Keratinocyte (primary cell): Measurements from ENCODE around the gene ABCB9. TPM values are rescaled to one million over a fixed set of nuclear protein-coding genes. Genes with fewer than 3 reads are reported as not detected.

Experiments used
- DNase-seq: peaks from one replicate; pipeline ENCODE4 v3.0.0-alpha.2; 2011; ENCODE audit warnings: low read depth, missing footprints, low spot score
- FAIRE-seq: peaks from 2 replicates; lab custom pipeline; 2011; peaks lifted over from hg19 to GRCh38; lab: Jason Lieb, UNC
- H2AFZ ChIP-seq: 2 replicates; pipeline ENCODE4 v1.6.0; 2012; ENCODE audit warnings: low read length, control low read depth, inconsistent platforms; ENCODE audit not compliant: control insufficient read depth
- H3K27ac ChIP-seq: 2 replicates; pipeline ENCODE4 v1.5.1; 2011; ENCODE audit warnings: low read length; ENCODE audit not compliant: control insufficient read depth, insufficient read depth
- H3K27me3 ChIP-seq: 3 replicates; pipeline ENCODE4 v1.6.0; 2011; ENCODE audit warnings: low read length; ENCODE audit not compliant: control insufficient read depth, insufficient read depth; ENCODE audit errors: extremely low read depth
- H3K36me3 ChIP-seq, 2 experiments: 2 replicates in 1 of 2; 3 replicates in 1 of 2; pipeline ENCODE4 v1.5.1; 2011; ENCODE audit warnings: low read length in 2 of 2, mild to moderate bottlenecking in 1 of 2; ENCODE audit not compliant: control insufficient read depth in 2 of 2, insufficient read depth in 2 of 2; ENCODE audit errors: extremely low read depth in 1 of 2
- H3K4me1 ChIP-seq: 3 replicates; pipeline ENCODE4 v1.5.1; 2011; ENCODE audit warnings: low read length; ENCODE audit not compliant: control insufficient read depth, insufficient read depth; ENCODE audit errors: extremely low read depth
- H3K4me2 ChIP-seq: 3 replicates; pipeline ENCODE4 v1.6.0; 2011; ENCODE audit warnings: low read depth, low read length; ENCODE audit not compliant: control insufficient read depth, insufficient read depth; ENCODE audit errors: extremely low read depth
- H3K4me3 ChIP-seq, 3 experiments: fragments of 200-600 bp in 1 of 3; sonication (generic) in 1 of 3; 2 replicates in 2 of 3; 3 replicates in 1 of 3; pipeline ENCODE4 v1.5.1; 2011 to 2016; ENCODE audit warnings: low read length in 3 of 3, mild to moderate bottlenecking in 3 of 3, control low read depth in 2 of 3, inconsistent platforms in 1 of 3, low read depth in 1 of 3, mixed read lengths in 1 of 3, mixed run types in 1 of 3, moderate library complexity in 1 of 3; ENCODE audit not compliant: control insufficient read depth in 2 of 3, insufficient read depth in 2 of 3; ENCODE audit errors: extremely low read depth in 1 of 3
- H3K79me2 ChIP-seq: 2 replicates; pipeline ENCODE4 v1.6.0; 2012; ENCODE audit warnings: low read length; ENCODE audit not compliant: control insufficient read depth, insufficient read depth
- H3K9ac ChIP-seq: 3 replicates; pipeline ENCODE4 v1.6.0; 2011; ENCODE audit warnings: low read length; ENCODE audit not compliant: control insufficient read depth, insufficient read depth; ENCODE audit errors: extremely low read depth
- H3K9me1 ChIP-seq: 3 replicates; pipeline ENCODE4 v1.6.0; 2011; ENCODE audit warnings: low read length; ENCODE audit not compliant: control insufficient read depth, insufficient read depth; ENCODE audit errors: extremely low read depth
- H3K9me3 ChIP-seq: 2 replicates; pipeline ENCODE4 v1.5.1; 2012; ENCODE audit warnings: low read depth, low read length; ENCODE audit not compliant: control insufficient read depth
- H4K20me1 ChIP-seq: 3 replicates; pipeline ENCODE4 v1.6.0; 2011; ENCODE audit warnings: low read length; ENCODE audit not compliant: control insufficient read depth, insufficient read depth; ENCODE audit errors: extremely low read depth
- EZH2 ChIP-seq: IDR thresholded peaks from one replicate; pipeline ENCODE4 v1.6.1; 2012; ENCODE audit warnings: inconsistent platforms, mild to moderate bottlenecking, low read length, moderate library complexity
- dilution Hi-C: fragments of 300-500 bp; cut with MboI; formaldehyde crosslinking; loops from one replicate; pipeline ENCODE4 v1.7.0; 2020; ENCODE audit warnings: low sequenced_read_pairs; ENCODE audit not compliant: extremely low pct_ligation_motif_present
- polyA plus RNA-seq, 5 experiments: library from polyadenylated mRNA; depleted of rRNA in 3 of 5; stranded (reverse) in 3 of 5; stranded (forward) in 1 of 5; unstranded in 1 of 5; fragments of >200 nt; gene quantifications; 1 replicate in 1 of 5; 2 replicates in 3 of 5; 3 replicates in 1 of 5; pipeline versions ENCODE4 v1.2.1 to v1.2.3, GENCODE V29; 2011 to 2012; ENCODE audit warnings: missing spikeins in 2 of 5, low read depth in 1 of 5, low replicate concordance in 1 of 5
- TF ChIP-seq, protein P1 (sequence below), 3 experiments: IDR thresholded peaks in 1 of 3; conservative IDR thresholded peaks in 1 of 3; optimal IDR thresholded peaks in 1 of 3; 2 replicates in 2 of 3; 3 replicates in 1 of 3; pipeline versions ENCODE3 to v1.5.1; 2011; ENCODE audit warnings: low read length in 3 of 3, mild to moderate bottlenecking in 3 of 3, moderate library complexity in 2 of 3, control low read depth in 1 of 3, inconsistent platforms in 1 of 3; ENCODE audit not compliant: insufficient read depth in 2 of 3; ENCODE audit errors: extremely low read depth in 1 of 3

ABCB9 gene
- polyA plus RNA-seq, 1 donor (not counting 4 experiments of a cell fraction or from before 2014, with no cell fraction given): 4.0 TPM

DNA sequence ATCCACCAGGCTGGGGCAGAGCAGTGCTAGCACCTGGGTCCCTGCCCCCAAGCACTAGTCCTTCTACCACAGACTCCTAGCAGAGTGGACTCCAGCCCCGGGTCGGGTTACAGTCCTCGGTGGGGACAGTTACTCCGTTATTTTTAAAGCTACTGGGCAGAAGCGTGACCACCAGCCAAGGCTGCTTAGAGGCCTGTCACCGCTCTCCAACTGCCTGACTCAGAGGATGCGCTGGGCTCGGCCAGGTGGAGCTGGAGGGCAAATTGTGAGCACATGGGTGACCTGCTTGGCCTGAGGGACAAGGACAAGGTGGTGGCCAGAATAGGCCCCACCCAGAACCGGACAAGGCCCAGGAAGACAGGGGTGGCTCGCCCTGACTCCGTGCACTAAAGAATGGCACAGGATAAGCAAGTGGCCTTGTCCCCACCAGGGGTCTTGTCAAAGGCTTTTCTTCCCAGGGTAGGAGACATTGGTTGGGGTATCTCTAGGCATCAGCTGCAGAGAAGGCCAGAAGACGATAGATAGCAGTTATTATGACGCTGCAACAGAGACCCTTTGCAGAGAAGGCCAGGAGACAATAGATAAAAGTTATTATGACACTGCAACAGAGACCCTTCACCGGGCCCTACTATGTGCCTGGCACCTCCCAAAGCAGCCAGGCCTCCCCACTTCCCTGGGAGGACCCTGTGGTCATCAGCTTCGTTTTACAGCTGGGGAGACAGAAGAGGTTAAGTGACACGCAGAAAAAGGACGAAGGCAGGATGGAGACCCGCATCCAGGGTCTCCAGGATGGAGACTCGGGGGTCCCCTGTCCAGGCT is 1.6 kb downstream of the ABCB9 start:
- Histone ChIP-seq H3K4me1 (peaks cover 25% of the 10 kb centered on the region), H3K9ac (no peak overlapping the region), H3K27ac (no peak overlapping the region), H3K9me1 (no peaks in the 10 kb centered on the region), H4K20me1 (no peaks in the 10 kb centered on the region), H3K79me2 (peaks cover 9% of the 10 kb centered on the region), H3K27me3 (no peaks in the 10 kb centered on the region), H3K4me3 (no peak overlapping the region), H3K36me3 (peaks cover 3 to 5% of the 10 kb centered on the region in 2 experiments), H3K9me3 (no peaks in the 10 kb centered on the region), H3K4me2 (peak overlapping the region; percentile 83), H2AFZ (no peak overlapping the region)
- DNase-seq (no peak), FAIRE-seq (no peak)
- TF ChIP-seq, protein P1, sequence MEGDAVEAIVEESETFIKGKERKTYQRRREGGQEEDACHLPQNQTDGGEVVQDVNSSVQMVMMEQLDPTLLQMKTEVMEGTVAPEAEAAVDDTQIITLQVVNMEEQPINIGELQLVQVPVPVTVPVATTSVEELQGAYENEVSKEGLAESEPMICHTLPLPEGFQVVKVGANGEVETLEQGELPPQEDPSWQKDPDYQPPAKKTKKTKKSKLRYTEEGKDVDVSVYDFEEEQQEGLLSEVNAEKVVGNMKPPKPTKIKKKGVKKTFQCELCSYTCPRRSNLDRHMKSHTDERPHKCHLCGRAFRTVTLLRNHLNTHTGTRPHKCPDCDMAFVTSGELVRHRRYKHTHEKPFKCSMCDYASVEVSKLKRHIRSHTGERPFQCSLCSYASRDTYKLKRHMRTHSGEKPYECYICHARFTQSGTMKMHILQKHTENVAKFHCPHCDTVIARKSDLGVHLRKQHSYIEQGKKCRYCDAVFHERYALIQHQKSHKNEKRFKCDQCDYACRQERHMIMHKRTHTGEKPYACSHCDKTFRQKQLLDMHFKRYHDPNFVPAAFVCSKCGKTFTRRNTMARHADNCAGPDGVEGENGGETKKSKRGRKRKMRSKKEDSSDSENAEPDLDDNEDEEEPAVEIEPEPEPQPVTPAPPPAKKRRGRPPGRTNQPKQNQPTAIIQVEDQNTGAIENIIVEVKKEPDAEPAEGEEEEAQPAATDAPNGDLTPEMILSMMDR (optimal IDR thresholded peaks at IDR 0.05 in 1 of 3, IDR thresholded peaks at IDR 0.05 in 1 of 3, conservative IDR thresholded peaks at IDR 0.05 in 1 of 3; ENCODE audit: extremely low read depth in 1 of 3, insufficient read depth in 2 of 3, low read length in 3 of 3): no peak
- no peak for TF ChIP-seq EZH2
- dilution Hi-C loops: no loop called here

DNA sequence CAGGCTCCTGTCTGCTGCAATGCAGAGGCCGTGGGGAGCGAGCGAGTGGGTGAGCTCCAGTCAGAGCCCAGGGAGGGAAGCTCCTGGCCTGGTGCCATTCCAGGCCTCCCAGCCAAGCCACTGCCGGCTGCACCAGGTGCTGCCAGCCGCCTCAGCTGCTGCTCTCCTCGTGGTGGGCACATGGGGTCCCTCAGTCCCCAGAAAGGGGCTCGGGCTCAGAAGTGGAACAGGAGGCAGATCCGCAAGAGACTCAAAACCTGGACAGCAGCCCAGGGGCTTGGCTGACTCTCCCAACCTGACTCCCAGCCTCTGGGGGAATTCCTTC is 2.4 kb downstream of the ABCB9 start:
- H3K27me3 ChIP-seq: no peaks in the 10 kb centered on the region
- H3K27ac ChIP-seq: no peak overlapping the region
- H3K4me3 ChIP-seq: no peak overlapping the region
- dilution Hi-C loops: no loop called here
- no peaks in the 10 kb centered on the region for H3K9me1 ChIP-seq
- no peaks in the 10 kb centered on the region for H3K9me3 ChIP-seq
- peaks cover 9% of the 10 kb centered on the region for H3K79me2 ChIP-seq
- peaks cover 3 to 5% of the 10 kb centered on the region in 2 experiments for H3K36me3 ChIP-seq
- TF ChIP-seq, protein P1 (optimal IDR thresholded peaks at IDR 0.05 in 1 of 3, IDR thresholded peaks at IDR 0.05 in 1 of 3, conservative IDR thresholded peaks at IDR 0.05 in 1 of 3; ENCODE audit: extremely low read depth in 1 of 3, insufficient read depth in 2 of 3, low read length in 3 of 3): no peak
- no peak for TF ChIP-seq EZH2
- no peak for DNase-seq
- FAIRE-seq: no peak
- H4K20me1 ChIP-seq: no peaks in the 10 kb centered on the region
- peaks cover 24% of the 10 kb centered on the region for H3K4me1 ChIP-seq
- no peak overlapping the region for H3K9ac ChIP-seq
- H2AFZ ChIP-seq: no peak overlapping the region
- no peak overlapping the region for H3K4me2 ChIP-seq
